ENCODE data around the gene SPON1. TPM values are rescaled to one million over a fixed set of nuclear protein-coding genes. Genes with fewer than 3 reads are reported as not detected.
"Not testable (repeated sequence)": the region's sequence is repeated elsewhere in the genome, so short reads cannot be mapped to it uniquely, and the experiment has no call there.

The SPON1 gene
- total RNA-seq (2014; rRNA removed; shearing (Covaris generic)): 0.10 TPM in 1 of 2 replicates, not detected in the other

- no peak for DNase-seq (ENCODE audit: low read depth)
Observed at GRCh38 chr11:13962562-13963168, at the start of gene SPON1. TSS of gene SPON1 (plus strand) at chr11:13962723. CDS start at chr11:13962905, 182 bp downstream.

DNA sequence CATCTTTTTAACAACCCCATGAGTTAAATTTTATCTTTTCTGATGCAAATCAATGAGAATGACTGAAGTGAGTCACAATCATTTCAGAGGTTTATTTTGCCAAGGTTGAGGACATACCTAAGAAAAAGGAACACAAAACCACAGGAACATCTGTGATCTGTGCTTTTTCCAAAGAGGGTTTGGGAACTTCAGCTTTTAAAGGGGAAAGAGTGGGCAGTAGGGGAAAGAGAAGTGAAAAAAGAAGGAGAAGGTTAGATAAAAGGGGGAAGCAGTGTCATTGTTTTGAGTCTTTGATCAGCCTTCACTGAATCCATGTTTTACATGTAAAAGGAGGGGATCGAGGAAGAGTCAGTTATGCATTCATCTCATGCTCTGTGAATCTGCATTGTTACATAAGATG lies 45.3 kb upstream of the SPON1 start:
- no peak for DNase-seq (ENCODE audit: low read depth)

GRCh38 chr11:13917904-13918303 lies 44.6 kb upstream of the SPON1 start:
- DNase-seq (ENCODE audit: low read depth): no peak

- no peak for DNase-seq (ENCODE audit: low read depth)
Observed at GRCh38 chr11:13920756-13921155, 41.8 kb upstream of the SPON1 start.

DNA sequence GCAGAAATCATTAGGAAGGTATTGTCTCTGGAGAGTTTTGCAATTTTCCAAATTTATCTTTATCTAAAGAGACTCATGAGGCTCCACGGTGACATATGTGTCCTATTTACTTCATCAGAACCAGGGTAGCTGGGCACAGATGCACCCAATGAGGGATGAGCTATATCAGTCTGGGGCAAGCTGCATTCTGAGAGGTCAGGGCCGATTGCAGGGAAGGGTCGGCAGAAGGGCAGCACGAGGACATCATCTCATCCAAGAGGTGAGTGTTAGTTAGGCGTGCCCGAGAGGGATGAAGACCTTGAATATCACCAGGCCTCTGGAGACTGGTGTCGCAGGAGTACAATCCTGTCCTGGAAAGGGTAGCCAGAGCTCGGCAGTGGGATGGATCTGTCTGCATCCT lies 41.0 kb upstream of the SPON1 start:
- DNase-seq (ENCODE audit: low read depth): no peak

- no peak for DNase-seq (ENCODE audit: low read depth)
Observed at GRCh38 chr11:13923182-13923581, 39.3 kb upstream of the SPON1 start.

- no peak for DNase-seq (ENCODE audit: low read depth)
Observed at GRCh38 chr11:13923716-13924650, 38.5 kb upstream of the SPON1 start.

- no peak for DNase-seq (ENCODE audit: low read depth)
Observed at GRCh38 chr11:13924801-13925327, 37.7 kb upstream of the SPON1 start.

DNA sequence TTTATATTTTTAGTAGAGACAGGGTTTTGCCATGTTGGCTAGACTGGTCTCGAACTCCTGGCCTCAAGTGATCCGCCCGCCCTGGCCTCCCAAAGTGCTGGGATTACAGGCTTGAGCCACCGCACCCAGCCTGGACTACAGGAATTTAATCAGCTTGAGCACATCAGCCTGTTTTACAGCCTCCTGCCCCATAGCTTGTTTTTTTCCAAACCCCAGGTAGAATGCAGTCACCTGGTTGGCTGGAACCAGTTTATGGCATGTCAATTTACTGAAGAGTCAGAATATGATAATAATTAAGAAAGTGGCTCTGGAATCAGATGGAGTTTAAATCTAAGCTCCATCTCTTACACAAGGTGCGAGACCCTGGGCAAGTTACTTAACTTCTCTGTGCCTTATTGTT lies 36.2 kb upstream of the SPON1 start:
- DNase-seq (ENCODE audit: low read depth): not testable (repeated sequence)

DNA sequence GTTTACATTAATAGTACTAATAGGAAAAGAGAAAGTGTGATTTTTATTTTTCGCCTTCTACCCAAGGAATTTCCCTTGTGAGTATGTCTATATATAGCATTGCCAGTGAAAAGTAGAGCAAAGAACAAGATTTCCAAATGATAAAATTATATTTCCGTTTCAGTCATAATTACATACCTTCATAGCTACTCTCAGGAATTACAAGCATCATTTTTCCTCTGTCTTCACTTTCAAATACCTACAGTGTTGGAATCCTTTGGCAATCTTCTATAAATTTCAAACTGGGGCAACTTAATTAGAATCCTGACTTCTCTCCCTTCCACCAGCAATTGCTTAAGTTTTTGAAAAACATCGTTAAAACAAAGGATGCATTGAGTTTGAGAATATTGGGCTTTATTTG lies 35.5 kb upstream of the SPON1 start:
- DNase-seq (ENCODE audit: low read depth): no peak

DNA sequence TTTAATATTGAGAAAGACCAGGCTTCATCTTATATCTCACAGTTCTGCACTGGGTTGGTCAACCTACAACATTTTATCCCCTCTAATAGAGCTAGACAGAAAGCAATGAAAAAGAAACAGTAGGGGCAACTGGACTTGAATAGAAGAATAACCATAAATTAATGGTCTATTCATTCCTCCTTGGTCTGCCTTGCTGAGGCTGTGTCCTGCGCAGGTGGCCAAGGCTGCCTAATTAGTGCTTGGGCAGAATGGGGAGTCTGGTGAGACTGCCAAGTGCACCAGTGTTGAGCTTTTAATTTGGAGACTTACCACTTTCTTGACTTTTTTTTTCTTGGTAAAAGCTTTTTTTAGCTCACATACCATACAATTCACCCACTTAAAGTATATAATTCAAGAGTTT lies 35.0 kb upstream of the SPON1 start:
- DNase-seq (ENCODE audit: low read depth): no peak

DNA sequence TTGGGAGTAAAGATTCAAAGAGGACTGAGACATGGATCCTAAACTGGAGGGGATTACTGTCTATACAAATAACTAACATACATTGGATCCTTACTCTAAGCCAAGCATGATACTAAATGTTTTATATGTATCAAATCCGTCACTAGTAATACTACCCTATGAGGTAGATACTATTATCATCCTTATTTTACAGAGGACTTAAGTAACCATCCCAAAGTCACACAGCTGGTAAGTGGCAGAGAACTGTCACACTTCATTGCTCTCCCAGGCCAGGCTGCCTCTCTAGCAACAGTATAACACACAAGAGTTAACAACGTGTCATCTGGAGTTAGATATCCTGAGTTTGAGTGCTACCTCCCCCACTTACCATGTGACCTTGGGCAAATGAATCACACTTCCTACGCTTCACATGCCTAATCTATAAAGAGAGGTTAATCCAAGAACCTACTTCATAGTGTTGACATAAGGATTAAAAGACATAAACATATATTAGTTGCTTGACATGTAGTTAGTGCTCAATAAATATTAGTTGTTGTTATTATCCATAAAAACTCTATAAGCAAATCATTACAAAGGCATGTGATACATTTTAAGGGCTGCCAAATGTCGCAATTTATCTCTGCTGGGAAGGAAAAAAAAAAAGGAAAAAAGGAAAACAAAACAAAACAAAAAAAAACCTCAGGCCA lies 33.8 kb upstream of the SPON1 start:
- DNase-seq (ENCODE audit: low read depth): peak; percentile 76

- DNase-seq (ENCODE audit: low read depth): no peak
Observed at GRCh38 chr11:13929395-13929891, 33.1 kb upstream of the SPON1 start.

- DNase-seq (ENCODE audit: low read depth): no peak
Observed at GRCh38 chr11:13931356-13931755, 31.2 kb upstream of the SPON1 start.

GRCh38 chr11:13937154-13937553 lies 25.4 kb upstream of the SPON1 start:
- DNase-seq (ENCODE audit: low read depth): not testable (repeated sequence)

- DNase-seq (ENCODE audit: low read depth): not testable (repeated sequence)
Observed at GRCh38 chr11:13938829-13939228, 23.7 kb upstream of the SPON1 start.

DNA sequence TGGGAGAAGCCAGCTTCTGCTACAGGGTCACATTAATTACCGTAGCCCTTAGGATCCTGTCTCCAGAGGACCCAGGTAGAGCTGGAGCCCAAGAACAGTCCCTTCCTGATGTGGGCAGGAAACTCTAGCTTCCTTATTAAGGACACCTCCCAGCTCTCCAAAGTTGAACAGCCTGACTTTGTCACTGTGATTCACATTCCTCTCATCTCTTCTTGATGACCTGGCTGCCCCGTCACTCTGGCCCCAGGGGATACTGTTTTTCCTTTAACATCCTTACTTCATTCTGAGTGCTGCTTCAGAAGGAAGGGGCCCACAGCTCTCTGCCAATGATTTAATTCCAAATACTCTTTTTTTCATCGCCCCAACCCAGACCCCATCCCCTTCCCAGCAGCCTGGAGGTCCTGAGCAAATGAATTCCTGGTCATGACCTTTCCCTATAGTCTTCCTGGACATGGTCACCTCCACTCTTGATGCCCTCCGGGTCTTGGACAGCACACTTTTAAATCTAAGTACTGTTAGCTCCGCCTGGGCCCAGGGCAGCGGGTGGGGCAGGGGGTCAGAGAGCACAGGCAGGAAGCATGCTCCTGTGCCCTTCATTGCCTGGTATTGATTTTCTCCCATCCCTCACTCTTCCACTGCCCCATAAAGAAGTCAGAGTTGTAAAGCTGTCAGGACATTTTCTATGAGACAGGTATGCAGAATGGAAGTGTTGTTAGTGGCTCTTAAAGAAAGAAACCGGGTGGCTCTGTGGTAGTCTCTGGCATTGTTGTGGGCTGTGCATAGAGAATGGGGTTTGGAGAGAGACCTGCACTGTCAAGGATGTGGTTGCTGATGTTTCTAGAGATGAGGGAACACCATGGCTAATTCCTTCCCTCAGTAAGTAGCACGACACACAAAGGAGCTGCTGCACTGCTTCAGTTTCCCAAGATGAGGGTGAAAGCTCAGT lies 22.3 kb upstream of the SPON1 start:
- DNase-seq (ENCODE audit: low read depth): peak; percentile 87

GRCh38 chr11:13940907-13941256 lies 21.6 kb upstream of the SPON1 start:
- DNase-seq (ENCODE audit: low read depth): no peak

DNA sequence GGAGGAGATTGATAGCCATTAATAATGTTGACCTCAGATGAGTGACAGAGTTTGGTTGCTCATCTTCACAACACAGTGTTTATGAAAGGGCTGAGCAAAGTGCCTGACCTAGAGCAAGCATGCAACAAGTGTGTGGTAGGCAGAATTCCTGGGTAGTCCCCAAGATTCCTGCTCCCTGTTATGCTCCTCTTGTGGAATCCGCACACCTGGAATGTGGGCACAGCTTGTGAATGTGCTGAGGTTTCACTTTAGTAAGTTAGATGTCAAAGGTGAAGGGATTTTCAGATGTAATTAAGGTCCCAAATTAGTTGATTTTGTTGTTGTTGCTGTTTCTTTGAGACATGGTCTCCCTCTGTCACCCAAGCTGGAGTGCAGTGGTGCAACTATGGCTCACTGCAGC lies 20.7 kb upstream of the SPON1 start:
- no peak for DNase-seq (ENCODE audit: low read depth)

GRCh38 chr11:13942378-13942777 lies 20.1 kb upstream of the SPON1 start:
- no peak for DNase-seq (ENCODE audit: low read depth)

DNA sequence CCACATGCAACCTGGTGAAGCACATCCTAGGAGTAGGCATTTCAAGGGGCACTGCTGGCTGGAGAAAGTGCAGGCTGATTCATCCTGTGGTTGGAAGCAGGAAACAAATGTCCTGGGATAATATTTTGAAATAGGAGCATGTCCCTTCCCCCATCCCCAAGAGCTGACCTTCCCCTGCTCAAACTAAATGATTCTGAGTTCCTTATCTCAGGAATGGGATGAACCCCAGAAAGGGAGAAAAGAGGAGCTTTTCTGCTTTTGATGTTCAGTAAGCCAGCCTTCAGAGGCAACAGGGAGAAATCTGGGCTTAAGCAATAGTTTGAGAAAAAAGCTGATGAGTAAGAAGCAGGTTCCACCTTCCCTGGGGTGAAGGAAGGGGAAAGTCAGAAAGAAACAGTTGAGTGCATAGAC lies 19.5 kb upstream of the SPON1 start:
- DNase-seq (ENCODE audit: low read depth): peak; percentile 82

Data from RPMI7951 (cell line).